Breast epithelium (tissue), 3 donors: Measurements from ENCODE around the gene EVA1A.

ENCODE experiments used
- CTCF ChIP-seq, 3 donors: fragments of 450-650 bp; IDR thresholded peaks; one replicate each; pipeline ENCODE4 v1.5.1; 2016 to 2017; ENCODE audit warnings: antibody characterized with exemption in 3 of 3, mild to moderate bottlenecking in 3 of 3, moderate library complexity in 3 of 3
- POLR2A ChIP-seq: fragments of 450-650 bp; IDR thresholded peaks from one replicate; pipeline ENCODE4 v1.6.1; 2016; ENCODE audit warnings: antibody characterized with exemption, mild to moderate bottlenecking, moderate library complexity

GRCh38 chr2:75454241-75454620 is 106.5 kb downstream of the EVA1A start:
- TF ChIP-seq POLR2A = no peak
- no peak for TF ChIP-seq CTCF (IDR thresholded peaks at IDR 0.05)
